Keratinocyte (primary cell): ENCODE data around the gene LRRC2.

Experiments
- CTCF ChIP-seq, 3 experiments: IDR thresholded peaks in 1 of 3; conservative IDR thresholded peaks in 1 of 3; optimal IDR thresholded peaks in 1 of 3; 2 replicates in 2 of 3; 3 replicates in 1 of 3; pipeline versions ENCODE3 to v1.5.1; 2011; ENCODE audit warnings: low read length in 3 of 3, mild to moderate bottlenecking in 3 of 3, moderate library complexity in 2 of 3, control low read depth in 1 of 3, inconsistent platforms in 1 of 3; ENCODE audit not compliant: insufficient read depth in 2 of 3; ENCODE audit errors: extremely low read depth in 1 of 3
- EZH2 ChIP-seq: IDR thresholded peaks from one replicate; pipeline ENCODE4 v1.6.1; 2012; ENCODE audit warnings: inconsistent platforms, mild to moderate bottlenecking, low read length, moderate library complexity

- TF ChIP-seq CTCF (optimal IDR thresholded peaks at IDR 0.05 in 1 of 3, IDR thresholded peaks at IDR 0.05 in 1 of 3, conservative IDR thresholded peaks at IDR 0.05 in 1 of 3; ENCODE audit: extremely low read depth in 1 of 3, insufficient read depth in 2 of 3, low read length in 3 of 3) (no peak), EZH2 (no peak)
Measured at GRCh38 chr3:46520531-46520930, 45.6 kb downstream of the LRRC2 start.
